K562 (cell line): ENCODE measurements around the gene UBE2M. TPM values are rescaled to one million over a fixed set of nuclear protein-coding genes. Genes with fewer than 3 reads are reported as not detected.

Experiments
- CREM ChIP-seq: IDR thresholded peaks from 2 replicates; pipeline ENCODE4 v1.6.1; 2014; ENCODE audit warnings: antibody characterized with exemption, low read depth
- GTF2F1 ChIP-seq: IDR thresholded peaks from 2 replicates; pipeline ENCODE4 v1.6.1; 2011; ENCODE audit warnings: low read depth, low read length, improper control_type of control experiment
- HSF4 ChIP-seq: fragments of 250-450 bp; sonication (Bioruptor Pico); IDR thresholded peaks from 2 replicates; pipeline ENCODE4 v2.1.2; 2022; ENCODE audit warnings: mild to moderate bottlenecking, moderate library complexity, borderline replicate concordance
- POLR2G ChIP-seq: fragments of 200-400 bp; formaldehyde crosslinking; IDR thresholded peaks from 2 replicates; pipeline ENCODE4 v1.6.1; 2017; ENCODE audit warnings: low read depth, mild to moderate bottlenecking, antibody characterized with exemption, low read length, moderate library complexity
- RREB1 ChIP-seq: fragments of 250-450 bp; sonication (Bioruptor Pico); IDR thresholded peaks from 2 replicates; pipeline ENCODE4 v1.4.0; 2020
- SMAD2 ChIP-seq: fragments of 150-350 bp; IDR thresholded peaks from 2 replicates; pipeline ENCODE4 v1.6.1; 2014; ENCODE audit warnings: low read depth, mild to moderate bottlenecking, low read length
- SMARCA5 ChIP-seq: fragments of 450-650 bp; IDR thresholded peaks from 2 replicates; pipeline ENCODE4 v1.6.1; 2016
- TBL1XR1 ChIP-seq, 2 experiments: IDR thresholded peaks; 2 replicates each; pipeline ENCODE4 v1.6.1; 2012; ENCODE audit warnings: improper control_type of control experiment in 2 of 2, low read length in 2 of 2, mild to moderate bottlenecking in 1 of 2
- YBX1 ChIP-seq: fragments of 450-650 bp; IDR thresholded peaks from 2 replicates; pipeline ENCODE4 v1.7.1; 2016; ENCODE audit warnings: mild to moderate bottlenecking
- ZBTB12 ChIP-seq: fragments of 250-450 bp; sonication (Bioruptor Pico); IDR thresholded peaks from 2 replicates; pipeline ENCODE4 v1.4.0; 2020
- ZNF318 ChIP-seq, 2 experiments: fragments of 450-650 bp; IDR thresholded peaks; 2 replicates each; pipeline ENCODE4 v1.6.1; 2016; ENCODE audit warnings: mild to moderate bottlenecking in 2 of 2, borderline replicate concordance in 1 of 2, low read depth in 1 of 2, moderate library complexity in 1 of 2
- polyA plus RNA-seq, 8 experiments: library from polyadenylated mRNA; depleted of rRNA in 4 of 8; stranded (reverse) in 5 of 8; unstranded in 3 of 8; fragments of >200 nt; fragmentation: Nextera tagmentation in 2 of 8; fragmentation: Illumina TruSeq in 1 of 8; extraction: Ambion mirVana in 2 of 8; extraction: Trizol in 1 of 8; gene quantifications; 2 replicates each; pipeline versions ENCODE4 v1.2.1 to v1.2.3, GENCODE V29; 2011 to 2014; ENCODE audit warnings: inconsistent platforms in 1 of 8, missing spikeins in 1 of 8
- total RNA-seq, 7 experiments: library from RNA; depleted of rRNA in 6 of 7; stranded (reverse); fragments of >200 nt in 6 of 7; fragmentation: Illumina TruSeq in 2 of 7; extraction: Trizol in 2 of 7; gene quantifications; 2 replicates each; pipeline versions ENCODE4 v1.2.1 to v1.2.3, GENCODE V29; 2011 to 2021; ENCODE audit warnings: low replicate concordance in 1 of 7

Gene UBE2M
- total and polyA plus RNA-seq, 9 of the 15 experiments (the other 6 are each of a cell fraction or from before 2014, with no cell fraction given) = 0.92 to 163 (median 85.7) TPM

- TF ChIP-seq TBL1XR1 (IDR thresholded peaks at IDR 0.05; ENCODE audit: low read length in 2 of 2) (0 out of 4 replicates have a peak, but pooled peaks of 1 of the 2 experiments have one; percentile 49), SMARCA5 (no peak), ZNF318 (IDR thresholded peaks at IDR 0.05; ENCODE audit: borderline replicate concordance in 1 of 2, low read depth in 1 of 2) (no peak), RREB1 (CRISPR knock-in tag) (peak; percentile 60; the same call in 1 of the 2 replicates), POLR2G (peak; percentile 86), ZBTB12 (CRISPR knock-in tag) (0 out of 2 replicates have a peak, but pooled peaks have one; percentile 61), GTF2F1 (no peak), YBX1 (no peak), SMAD2 (no peak), CREM (peak; percentile 94), HSF4 (no peak)
These were observed 338 bp upstream of the UBE2M start (continued) for GRCh38 chr19:58558623-58559274.
